Colon (tissue), 2 donors: Measurements from ENCODE around the gene SRD5A3.

Experiments used
- FAIRE-seq: peaks from 2 replicates; lab custom pipeline; 2012; peaks lifted over from hg19 to GRCh38; lab: Jason Lieb, UNC
- donor health status: control.
- donor health status: control.

SRD5A3 gene

GRCh38 chr4:55409468-55410171 lies 63.6 kb downstream of the SRD5A3 start:
- FAIRE-seq, result no peak

DNA sequence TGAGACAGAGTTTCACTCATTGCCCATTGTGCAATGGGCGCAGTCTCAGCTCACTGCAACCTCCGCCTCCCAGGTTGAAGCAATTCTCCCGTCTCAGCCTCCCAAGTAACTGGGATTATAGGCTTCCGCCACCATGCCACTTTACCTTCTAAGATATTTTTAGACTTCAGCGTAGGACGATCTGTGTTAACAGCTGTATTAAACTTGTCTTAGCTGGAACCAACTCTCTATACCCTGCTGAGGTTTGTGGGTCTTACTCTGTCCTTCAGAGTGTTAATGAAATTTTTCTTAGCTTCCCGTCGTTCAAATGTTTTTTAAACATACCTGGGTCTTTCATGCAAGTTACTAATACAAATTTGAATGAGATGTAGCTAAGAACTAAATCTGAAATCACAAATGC lies 64.4 kb downstream of the SRD5A3 start:
- no peak for FAIRE-seq

DNA sequence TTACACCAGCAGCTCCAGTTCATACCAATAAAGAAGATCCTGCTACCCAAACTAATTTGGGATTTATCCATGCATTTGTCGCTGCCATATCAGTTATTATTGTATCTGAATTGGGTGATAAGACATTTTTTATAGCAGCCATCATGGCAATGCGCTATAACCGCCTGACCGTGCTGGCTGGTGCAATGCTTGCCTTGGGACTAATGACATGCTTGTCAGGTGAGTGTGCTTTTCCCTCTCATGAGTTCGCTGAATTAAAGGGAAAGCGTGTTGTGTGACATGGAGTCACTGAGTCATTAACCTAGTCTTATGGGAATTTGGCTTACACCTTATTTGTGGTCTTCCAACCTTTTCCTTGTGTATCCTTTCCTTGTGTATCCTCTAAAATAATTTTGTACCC lies 65.6 kb downstream of the SRD5A3 start:
- FAIRE-seq, result no peak

GRCh38 chr4:55416176-55416575 lies 70.1 kb downstream of the SRD5A3 start:
- FAIRE-seq, result no peak
